GM21447 (cell line): Measurements from ENCODE around the gene NDUFA9.

ENCODE experiments used
- ATAC-seq: cut with Tn5 transposase; IDR thresholded peaks from one replicate; pipeline ENCODE4 v1.9.1; 2021; ENCODE audit not compliant: unreplicated experiment

NDUFA9 gene

DNA sequence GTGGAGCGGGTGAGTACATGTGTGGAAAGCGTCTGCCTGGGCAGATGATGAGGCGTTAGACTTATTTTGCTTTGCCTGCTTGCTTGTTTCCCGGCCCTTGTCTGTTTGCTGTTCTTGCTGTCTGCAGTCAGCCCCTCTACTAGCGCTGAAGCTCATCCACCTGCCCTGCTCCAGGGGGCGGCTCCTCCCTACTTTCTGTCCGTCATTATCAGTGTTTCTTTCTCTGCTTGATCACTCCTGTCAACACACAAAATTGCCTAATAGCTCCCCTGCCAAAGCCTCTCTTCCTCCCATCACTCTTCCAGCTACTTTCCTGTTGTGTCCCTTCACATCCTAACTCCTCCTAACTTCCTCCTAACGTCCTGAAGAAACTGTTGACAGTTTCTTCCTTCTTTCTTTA, 36.4 kb downstream of the NDUFA9 start:
- ATAC-seq, result no peak

DNA sequence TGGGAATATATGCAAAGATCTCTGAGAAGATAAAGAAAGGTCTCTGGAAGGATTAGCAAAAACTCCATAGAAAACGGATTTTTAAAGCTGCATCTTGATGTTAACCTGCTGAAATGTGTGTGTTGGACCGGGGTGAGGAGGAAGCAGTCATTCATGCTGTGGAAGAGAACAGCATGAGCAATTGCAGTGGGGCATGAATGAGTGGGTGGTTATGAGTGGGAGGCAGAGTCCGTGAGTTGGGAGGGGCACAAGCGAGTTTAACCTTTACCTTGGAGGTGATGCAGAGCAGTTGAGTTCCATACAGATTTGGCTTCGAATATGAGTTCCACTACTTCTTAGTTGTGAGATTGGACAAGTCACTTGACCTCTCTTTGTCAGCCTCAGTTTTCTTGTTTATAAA, 41.8 kb downstream of the NDUFA9 start:
- no peak for ATAC-seq
